Measurements from ENCODE around the gene HIPK1.

Gene HIPK1

GRCh38 chr1:113913887-113914664 lies 15.0 kb upstream of the HIPK1 start:
- DNase-seq = no peak

- no peak for DNase-seq
Observed at GRCh38 chr1:113916974-113917373, 12.2 kb upstream of the HIPK1 start.

- no peak for DNase-seq
Observed at GRCh38 chr1:113917400-113918082, 11.6 kb upstream of the HIPK1 start.

GRCh38 chr1:113918243-113918642 lies 10.9 kb upstream of the HIPK1 start:
- no peak for DNase-seq

GRCh38 chr1:113922957-113923356 lies 6.2 kb upstream of the HIPK1 start:
- DNase-seq = no peak

DNA sequence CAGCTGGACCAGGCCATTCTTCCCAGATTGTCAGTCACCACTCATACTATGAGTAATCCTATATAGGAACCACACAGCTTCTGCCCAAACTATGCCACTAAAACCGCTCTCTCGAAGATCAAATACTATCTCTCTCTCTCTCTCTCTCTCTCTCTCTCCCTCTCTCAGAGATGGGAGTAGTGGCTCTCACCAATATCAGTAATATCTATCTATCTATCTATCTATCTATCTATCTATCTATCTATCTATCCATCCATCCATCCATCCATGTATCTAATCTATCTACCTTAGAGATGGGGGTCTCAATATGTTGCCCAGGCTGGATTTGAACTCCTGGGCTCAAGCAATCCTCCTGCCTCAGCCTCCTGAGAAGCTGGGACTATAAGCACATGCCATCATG lies 4.7 kb upstream of the HIPK1 start:
- no peak for DNase-seq

DNA sequence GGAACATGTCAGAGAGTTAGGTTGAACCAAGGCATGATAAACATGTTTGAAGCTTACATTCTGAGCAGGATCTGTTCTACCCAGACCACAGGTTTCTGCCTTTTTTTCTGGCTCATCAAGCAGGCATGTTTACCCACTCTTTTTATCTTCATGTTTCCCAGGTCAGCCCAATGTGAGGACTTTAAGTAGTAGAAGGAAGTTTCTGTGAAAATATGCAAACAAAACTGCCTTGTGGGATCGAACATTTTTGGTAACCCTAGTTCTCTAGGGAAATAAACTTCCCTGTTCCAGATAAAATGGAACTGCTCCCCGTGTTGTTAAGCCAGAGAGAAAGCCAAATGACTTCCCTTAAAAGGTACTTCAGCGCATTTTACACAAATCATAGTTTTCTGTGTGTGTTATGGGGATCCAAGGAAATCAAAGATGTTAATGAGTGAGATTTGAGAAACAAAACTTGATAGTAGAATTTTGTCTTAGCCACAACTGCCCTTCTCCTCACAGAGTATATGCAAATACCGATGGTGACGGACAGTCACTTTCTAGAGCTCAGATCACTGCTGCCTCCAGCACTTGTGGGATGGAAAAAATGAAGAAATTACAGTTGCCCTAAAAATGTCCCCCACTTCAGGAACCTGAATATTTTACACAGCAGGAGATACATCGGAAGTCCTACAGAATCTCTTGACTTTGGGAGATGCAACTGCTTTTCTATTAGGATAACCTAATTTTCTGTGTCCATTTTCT lies 765 bp upstream of the HIPK1 start:
- no peak for DNase-seq

GRCh38 chr1:113929750-113930498 lies 800 bp downstream of the HIPK1 start:
- peak; percentile 69 for DNase-seq

GRCh38 chr1:113930499-113931161 lies 1.5 kb downstream of the HIPK1 start:
- DNase-seq = peak; percentile 65

GRCh38 chr1:113931451-113931851 lies 2.3 kb downstream of the HIPK1 start:
- DNase-seq = no peak

- DNase-seq = no peak
Observed at GRCh38 chr1:113934006-113934405, 4.9 kb downstream of the HIPK1 start.

DNA sequence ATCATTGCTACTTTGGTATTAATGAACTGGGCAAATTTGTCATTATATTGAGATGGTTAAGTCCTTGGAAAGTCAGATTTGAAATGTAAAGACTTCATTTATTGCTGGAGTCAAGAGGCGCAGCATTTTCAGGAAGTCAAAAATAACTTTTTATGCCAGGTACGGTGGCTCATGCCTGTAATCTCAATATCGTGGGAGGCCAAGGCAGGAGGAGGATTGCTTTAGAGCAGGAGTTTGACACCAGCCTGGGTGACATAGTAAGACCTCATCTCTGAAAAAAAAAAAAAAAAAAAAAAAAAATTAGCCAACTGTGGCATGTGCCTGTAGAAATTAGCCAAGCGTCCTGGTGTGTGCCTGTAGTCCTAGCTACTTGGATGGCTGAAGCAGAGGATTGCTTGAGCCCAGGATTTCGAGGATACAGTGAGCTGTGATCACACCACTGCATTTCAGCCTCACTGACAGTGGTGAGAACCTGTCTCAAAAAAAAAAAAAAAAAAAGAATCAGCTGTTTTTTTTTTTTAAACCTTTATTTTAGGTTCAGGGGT lies 5.5 kb downstream of the HIPK1 start:
- no peak for DNase-seq

GRCh38 chr1:113935176-113935575 lies 6.1 kb downstream of the HIPK1 start:
- no peak for DNase-seq

GRCh38 chr1:113935970-113936369 lies 6.8 kb downstream of the HIPK1 start:
- DNase-seq = no peak

DNA sequence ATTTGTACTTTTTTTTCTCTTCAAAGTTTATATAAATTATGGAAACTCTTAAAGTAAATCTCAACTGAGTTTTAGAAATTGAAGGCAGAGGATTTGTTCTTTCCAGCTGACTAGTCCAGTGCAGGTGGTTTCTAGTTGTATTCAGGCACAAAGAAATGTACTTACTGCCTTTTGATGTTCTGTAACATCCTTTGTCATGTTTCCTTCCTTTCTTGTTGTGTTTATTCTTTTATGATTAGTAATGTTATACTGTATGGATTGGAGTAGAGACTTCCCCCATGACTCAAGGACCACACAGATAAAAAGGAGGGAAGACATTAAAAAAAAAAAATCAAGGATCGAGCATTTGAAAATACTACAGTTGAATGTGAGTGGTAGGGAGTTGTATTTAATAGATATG lies 8.0 kb downstream of the HIPK1 start:
- DNase-seq = no peak

GRCh38 chr1:113938192-113938591 lies 9.1 kb downstream of the HIPK1 start:
- DNase-seq = no peak

DNA sequence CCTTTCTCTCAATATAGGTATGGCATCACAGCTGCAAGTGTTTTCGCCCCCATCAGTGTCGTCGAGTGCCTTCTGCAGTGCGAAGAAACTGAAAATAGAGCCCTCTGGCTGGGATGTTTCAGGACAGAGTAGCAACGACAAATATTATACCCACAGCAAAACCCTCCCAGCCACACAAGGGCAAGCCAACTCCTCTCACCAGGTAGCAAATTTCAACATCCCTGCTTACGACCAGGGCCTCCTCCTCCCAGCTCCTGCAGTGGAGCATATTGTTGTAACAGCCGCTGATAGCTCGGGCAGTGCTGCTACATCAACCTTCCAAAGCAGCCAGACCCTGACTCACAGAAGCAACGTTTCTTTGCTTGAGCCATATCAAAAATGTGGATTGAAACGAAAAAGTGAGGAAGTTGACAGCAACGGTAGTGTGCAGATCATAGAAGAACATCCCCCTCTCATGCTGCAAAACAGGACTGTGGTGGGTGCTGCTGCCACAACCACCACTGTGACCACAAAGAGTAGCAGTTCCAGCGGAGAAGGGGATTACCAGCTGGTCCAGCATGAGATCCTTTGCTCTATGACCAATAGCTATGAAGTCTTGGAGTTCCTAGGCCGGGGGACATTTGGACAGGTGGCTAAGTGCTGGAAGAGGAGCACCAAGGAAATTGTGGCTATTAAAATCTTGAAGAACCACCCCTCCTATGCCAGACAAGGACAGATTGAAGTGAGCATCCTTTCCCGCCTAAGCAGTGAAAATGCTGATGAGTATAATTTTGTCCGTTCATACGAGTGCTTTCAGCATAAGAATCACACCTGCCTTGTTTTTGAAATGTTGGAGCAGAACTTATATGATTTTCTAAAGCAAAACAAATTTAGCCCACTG lies 11.5 kb downstream of the HIPK1 start:
- DNase-seq = peak; percentile 11

GRCh38 chr1:113941245-113941559 lies 12.1 kb downstream of the HIPK1 start:
- no peak for DNase-seq

GRCh38 chr1:113942527-113942926 lies 13.4 kb downstream of the HIPK1 start:
- DNase-seq = no peak

DNA sequence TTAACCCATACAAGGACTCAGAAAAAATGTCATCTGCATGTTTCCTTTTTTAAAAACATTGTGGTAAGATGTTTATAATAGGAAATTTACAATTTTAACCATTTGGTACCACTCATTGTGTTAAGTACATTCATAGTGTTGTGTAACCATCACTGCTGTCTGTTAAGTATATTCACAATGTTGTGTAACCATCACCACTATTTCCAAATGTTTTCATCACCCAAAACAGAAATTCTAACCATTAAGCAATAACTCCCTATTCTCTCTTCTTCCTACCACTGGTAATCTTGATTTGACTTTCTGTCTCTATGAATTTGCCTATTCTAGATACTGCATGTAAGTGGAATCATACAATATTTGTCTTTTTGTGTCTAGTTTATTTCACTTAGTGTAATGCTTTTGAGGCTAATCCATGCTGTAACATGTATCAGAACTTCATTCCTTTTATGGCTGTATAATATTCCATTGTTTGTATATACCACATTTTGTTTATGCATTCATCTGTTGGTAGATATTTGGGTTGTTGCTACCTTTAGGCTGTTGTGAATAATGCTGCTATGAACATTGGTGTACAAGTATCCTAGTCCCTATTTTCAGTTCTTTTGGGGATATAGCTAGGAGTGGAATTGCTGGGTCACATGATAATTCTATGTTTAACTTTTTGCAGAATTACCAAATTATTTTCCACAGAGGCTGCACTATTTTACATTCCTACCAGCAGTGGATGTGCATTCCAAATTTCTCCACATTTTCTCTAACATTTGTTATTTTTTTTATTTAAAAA lies 14.1 kb downstream of the HIPK1 start:
- no peak for DNase-seq
